Keratinocyte (primary cell): ENCODE results near the gene MANSC4. TPM values are rescaled to one million over a fixed set of nuclear protein-coding genes. Genes with fewer than 3 reads are reported as not detected.
A peak's percentile ranks its signal among the peaks of the same experiment; 100 is the strongest.

Source experiments
- DNase-seq: peaks from one replicate; pipeline ENCODE4 v3.0.0-alpha.2; 2011; ENCODE audit warnings: low read depth, missing footprints, low spot score
- FAIRE-seq: peaks from 2 replicates; lab custom pipeline; 2011; peaks lifted over from hg19 to GRCh38; lab: Jason Lieb, UNC
- H2AFZ ChIP-seq: 2 replicates; pipeline ENCODE4 v1.6.0; 2012; ENCODE audit warnings: low read length, control low read depth, inconsistent platforms; ENCODE audit not compliant: control insufficient read depth
- H3K27ac ChIP-seq: 2 replicates; pipeline ENCODE4 v1.5.1; 2011; ENCODE audit warnings: low read length; ENCODE audit not compliant: control insufficient read depth, insufficient read depth
- H3K27me3 ChIP-seq: 3 replicates; pipeline ENCODE4 v1.6.0; 2011; ENCODE audit warnings: low read length; ENCODE audit not compliant: control insufficient read depth, insufficient read depth; ENCODE audit errors: extremely low read depth
- H3K36me3 ChIP-seq, 2 experiments: 2 replicates in 1 of 2; 3 replicates in 1 of 2; pipeline ENCODE4 v1.5.1; 2011; ENCODE audit warnings: low read length in 2 of 2, mild to moderate bottlenecking in 1 of 2; ENCODE audit not compliant: control insufficient read depth in 2 of 2, insufficient read depth in 2 of 2; ENCODE audit errors: extremely low read depth in 1 of 2
- H3K4me1 ChIP-seq: 3 replicates; pipeline ENCODE4 v1.5.1; 2011; ENCODE audit warnings: low read length; ENCODE audit not compliant: control insufficient read depth, insufficient read depth; ENCODE audit errors: extremely low read depth
- H3K4me2 ChIP-seq: 3 replicates; pipeline ENCODE4 v1.6.0; 2011; ENCODE audit warnings: low read depth, low read length; ENCODE audit not compliant: control insufficient read depth, insufficient read depth; ENCODE audit errors: extremely low read depth
- H3K4me3 ChIP-seq, 3 experiments: fragments of 200-600 bp in 1 of 3; sonication (generic) in 1 of 3; 2 replicates in 2 of 3; 3 replicates in 1 of 3; pipeline ENCODE4 v1.5.1; 2011 to 2016; ENCODE audit warnings: low read length in 3 of 3, mild to moderate bottlenecking in 3 of 3, control low read depth in 2 of 3, inconsistent platforms in 1 of 3, low read depth in 1 of 3, mixed read lengths in 1 of 3, mixed run types in 1 of 3, moderate library complexity in 1 of 3; ENCODE audit not compliant: control insufficient read depth in 2 of 3, insufficient read depth in 2 of 3; ENCODE audit errors: extremely low read depth in 1 of 3
- H3K79me2 ChIP-seq: 2 replicates; pipeline ENCODE4 v1.6.0; 2012; ENCODE audit warnings: low read length; ENCODE audit not compliant: control insufficient read depth, insufficient read depth
- H3K9ac ChIP-seq: 3 replicates; pipeline ENCODE4 v1.6.0; 2011; ENCODE audit warnings: low read length; ENCODE audit not compliant: control insufficient read depth, insufficient read depth; ENCODE audit errors: extremely low read depth
- H3K9me1 ChIP-seq: 3 replicates; pipeline ENCODE4 v1.6.0; 2011; ENCODE audit warnings: low read length; ENCODE audit not compliant: control insufficient read depth, insufficient read depth; ENCODE audit errors: extremely low read depth
- H3K9me3 ChIP-seq: 2 replicates; pipeline ENCODE4 v1.5.1; 2012; ENCODE audit warnings: low read depth, low read length; ENCODE audit not compliant: control insufficient read depth
- H4K20me1 ChIP-seq: 3 replicates; pipeline ENCODE4 v1.6.0; 2011; ENCODE audit warnings: low read length; ENCODE audit not compliant: control insufficient read depth, insufficient read depth; ENCODE audit errors: extremely low read depth
- EZH2 ChIP-seq: IDR thresholded peaks from one replicate; pipeline ENCODE4 v1.6.1; 2012; ENCODE audit warnings: inconsistent platforms, mild to moderate bottlenecking, low read length, moderate library complexity
- dilution Hi-C: fragments of 300-500 bp; cut with MboI; formaldehyde crosslinking; loops from one replicate; pipeline ENCODE4 v1.7.0; 2020; ENCODE audit warnings: low sequenced_read_pairs; ENCODE audit not compliant: extremely low pct_ligation_motif_present
- polyA plus RNA-seq, 5 experiments: library from polyadenylated mRNA; depleted of rRNA in 3 of 5; stranded (reverse) in 3 of 5; stranded (forward) in 1 of 5; unstranded in 1 of 5; fragments of >200 nt; gene quantifications; 1 replicate in 1 of 5; 2 replicates in 3 of 5; 3 replicates in 1 of 5; pipeline versions ENCODE4 v1.2.1 to v1.2.3, GENCODE V29; 2011 to 2012; ENCODE audit warnings: missing spikeins in 2 of 5, low read depth in 1 of 5, low replicate concordance in 1 of 5
- TF ChIP-seq, protein P1 (sequence below), 3 experiments: IDR thresholded peaks in 1 of 3; conservative IDR thresholded peaks in 1 of 3; optimal IDR thresholded peaks in 1 of 3; 2 replicates in 2 of 3; 3 replicates in 1 of 3; pipeline versions ENCODE3 to v1.5.1; 2011; ENCODE audit warnings: low read length in 3 of 3, mild to moderate bottlenecking in 3 of 3, moderate library complexity in 2 of 3, control low read depth in 1 of 3, inconsistent platforms in 1 of 3; ENCODE audit not compliant: insufficient read depth in 2 of 3; ENCODE audit errors: extremely low read depth in 1 of 3

Gene MANSC4
- polyA plus RNA-seq, 1 donor (not counting 4 experiments of a cell fraction or from before 2014, with no cell fraction given) = 0.67 TPM

DNA sequence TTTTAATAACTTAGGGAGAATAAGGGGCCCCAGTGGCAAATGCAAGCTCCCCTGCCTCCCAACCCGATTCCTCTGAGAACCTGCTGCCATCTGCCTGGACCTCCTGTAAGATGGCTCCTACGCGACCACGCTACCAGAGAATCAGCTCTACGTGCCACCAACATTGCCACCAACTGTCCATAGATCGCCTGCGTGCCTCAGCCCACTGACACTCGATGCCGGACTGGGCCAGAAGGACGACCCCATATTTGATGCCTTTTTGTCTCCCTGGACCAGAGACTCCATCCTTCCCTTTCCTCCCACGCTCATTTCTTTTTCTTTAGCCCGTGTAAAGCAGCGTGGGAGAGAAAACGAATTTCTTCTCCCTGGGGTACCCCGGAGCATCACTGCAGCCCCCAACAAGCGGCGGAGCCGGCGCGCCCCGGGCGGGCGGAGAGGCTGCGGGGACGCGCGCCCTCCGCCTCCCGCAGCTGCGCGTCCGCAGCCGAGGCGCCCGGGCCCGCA lies 568 bp downstream of the MANSC4 start:
- H3K27ac ChIP-seq = peak overlapping the region; percentile 73
- H3K9me3 ChIP-seq = no peaks in the 10 kb centered on the region
- H3K79me2 ChIP-seq = peaks cover 41% of the 10 kb centered on the region
- no peak for FAIRE-seq
- H3K36me3 ChIP-seq = peaks cover 0 to 9% of the 10 kb centered on the region in 2 experiments
- dilution Hi-C loops = no loop called here
- no peaks in the 10 kb centered on the region for H3K9me1 ChIP-seq
- TF ChIP-seq, protein P1, sequence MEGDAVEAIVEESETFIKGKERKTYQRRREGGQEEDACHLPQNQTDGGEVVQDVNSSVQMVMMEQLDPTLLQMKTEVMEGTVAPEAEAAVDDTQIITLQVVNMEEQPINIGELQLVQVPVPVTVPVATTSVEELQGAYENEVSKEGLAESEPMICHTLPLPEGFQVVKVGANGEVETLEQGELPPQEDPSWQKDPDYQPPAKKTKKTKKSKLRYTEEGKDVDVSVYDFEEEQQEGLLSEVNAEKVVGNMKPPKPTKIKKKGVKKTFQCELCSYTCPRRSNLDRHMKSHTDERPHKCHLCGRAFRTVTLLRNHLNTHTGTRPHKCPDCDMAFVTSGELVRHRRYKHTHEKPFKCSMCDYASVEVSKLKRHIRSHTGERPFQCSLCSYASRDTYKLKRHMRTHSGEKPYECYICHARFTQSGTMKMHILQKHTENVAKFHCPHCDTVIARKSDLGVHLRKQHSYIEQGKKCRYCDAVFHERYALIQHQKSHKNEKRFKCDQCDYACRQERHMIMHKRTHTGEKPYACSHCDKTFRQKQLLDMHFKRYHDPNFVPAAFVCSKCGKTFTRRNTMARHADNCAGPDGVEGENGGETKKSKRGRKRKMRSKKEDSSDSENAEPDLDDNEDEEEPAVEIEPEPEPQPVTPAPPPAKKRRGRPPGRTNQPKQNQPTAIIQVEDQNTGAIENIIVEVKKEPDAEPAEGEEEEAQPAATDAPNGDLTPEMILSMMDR (optimal IDR thresholded peaks at IDR 0.05 in 1 of 3, IDR thresholded peaks at IDR 0.05 in 1 of 3, conservative IDR thresholded peaks at IDR 0.05 in 1 of 3; ENCODE audit: extremely low read depth in 1 of 3, insufficient read depth in 2 of 3, low read length in 3 of 3) = no peak
- TF ChIP-seq EZH2 = no peak
- H4K20me1 ChIP-seq = no peaks in the 10 kb centered on the region
- H3K27me3 ChIP-seq = no peaks in the 10 kb centered on the region
- H3K4me1 ChIP-seq = peaks cover 23% of the 10 kb centered on the region
- peak overlapping the region; percentile 99 for H3K4me2 ChIP-seq
- peak overlapping the region; percentile 98 for H2AFZ ChIP-seq
- no peak for DNase-seq
- peak overlapping the region; percentile 89 for H3K9ac ChIP-seq
- peak overlapping the region; percentile 71 to 82 (median 78) for H3K4me3 ChIP-seq

GRCh38 chr12:27778206-27778605 lies 1.8 kb downstream of the MANSC4 start:
- Histone ChIP-seq H3K4me2 (no peak overlapping the region), H3K27ac (no peak overlapping the region), H3K36me3 (peaks cover 0 to 9% of the 10 kb centered on the region in 2 experiments), H3K4me1 (peaks cover 29% of the 10 kb centered on the region), H3K79me2 (peaks cover 31% of the 10 kb centered on the region), H3K9ac (no peak overlapping the region), H4K20me1 (no peaks in the 10 kb centered on the region), H3K9me3 (no peaks in the 10 kb centered on the region), H3K4me3 (no peak overlapping the region), H3K9me1 (no peaks in the 10 kb centered on the region), H3K27me3 (no peaks in the 10 kb centered on the region), H2AFZ (no peak overlapping the region)
- DNase-seq (no peak), FAIRE-seq (no peak)
- no peak for TF ChIP-seq EZH2
- TF ChIP-seq, protein P1 (optimal IDR thresholded peaks at IDR 0.05 in 1 of 3, IDR thresholded peaks at IDR 0.05 in 1 of 3, conservative IDR thresholded peaks at IDR 0.05 in 1 of 3; ENCODE audit: extremely low read depth in 1 of 3, insufficient read depth in 2 of 3, low read length in 3 of 3) = no peak
- dilution Hi-C loops = no loop called here
